ENCODE results near the gene APBB1IP. TPM values are rescaled to one million over a fixed set of nuclear protein-coding genes. Genes with fewer than 3 reads are reported as not detected.

Gene APBB1IP
- total and polyA plus RNA-seq, 2 of the 8 experiments (the other 6 are each of a cell fraction or from before 2014, with no cell fraction given) = 0.05 TPM; not detected in 1

DNA sequence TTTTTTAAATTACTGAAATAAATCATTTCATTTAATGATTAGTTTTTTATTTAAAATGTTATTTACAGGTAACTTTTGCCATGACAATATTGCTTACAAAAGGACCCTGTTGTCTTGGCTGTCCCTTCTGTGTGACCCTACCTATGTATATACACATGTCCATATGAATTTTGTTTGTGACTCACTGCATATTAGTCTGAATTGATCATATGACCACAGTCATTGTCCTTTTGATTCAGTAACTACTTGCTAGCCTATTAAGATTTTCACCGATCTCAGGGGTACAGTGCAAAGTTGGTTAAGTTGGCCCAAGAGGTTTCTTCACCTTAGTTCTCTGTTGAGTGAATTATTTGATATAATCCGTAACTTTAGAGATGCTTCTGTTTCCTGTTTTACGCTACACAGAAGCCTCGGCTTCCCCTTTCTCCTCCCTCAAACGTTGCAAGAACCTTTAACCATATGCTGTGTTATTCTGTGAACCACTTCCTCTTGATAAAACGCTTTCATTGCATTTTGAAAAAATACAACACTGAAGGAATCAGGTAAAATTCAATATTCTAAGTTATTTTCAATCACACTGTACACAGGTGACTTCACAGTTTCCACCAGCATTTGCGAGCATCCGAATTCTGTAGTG, 43.9 kb downstream of the APBB1IP start (continued):
- TF ChIP-seq BACH1 (IDR thresholded peaks at IDR 0.05; ENCODE audit: low read length) (no peak), TEAD4 (IDR thresholded peaks at IDR 0.05; ENCODE audit: low read depth, low read length) (no peak), SP4 (IDR thresholded peaks at IDR 0.05; ENCODE audit: low read length) (no peak), TAF7 (optimal IDR thresholded peaks at IDR 0.05; ENCODE audit: borderline replicate concordance, low read depth, low read length) (no peak), PHF8 (conservative IDR thresholded peaks at IDR 0.05; ENCODE audit: low read depth, low read length) (no peak)
- TF ChIP-seq, protein P1, sequence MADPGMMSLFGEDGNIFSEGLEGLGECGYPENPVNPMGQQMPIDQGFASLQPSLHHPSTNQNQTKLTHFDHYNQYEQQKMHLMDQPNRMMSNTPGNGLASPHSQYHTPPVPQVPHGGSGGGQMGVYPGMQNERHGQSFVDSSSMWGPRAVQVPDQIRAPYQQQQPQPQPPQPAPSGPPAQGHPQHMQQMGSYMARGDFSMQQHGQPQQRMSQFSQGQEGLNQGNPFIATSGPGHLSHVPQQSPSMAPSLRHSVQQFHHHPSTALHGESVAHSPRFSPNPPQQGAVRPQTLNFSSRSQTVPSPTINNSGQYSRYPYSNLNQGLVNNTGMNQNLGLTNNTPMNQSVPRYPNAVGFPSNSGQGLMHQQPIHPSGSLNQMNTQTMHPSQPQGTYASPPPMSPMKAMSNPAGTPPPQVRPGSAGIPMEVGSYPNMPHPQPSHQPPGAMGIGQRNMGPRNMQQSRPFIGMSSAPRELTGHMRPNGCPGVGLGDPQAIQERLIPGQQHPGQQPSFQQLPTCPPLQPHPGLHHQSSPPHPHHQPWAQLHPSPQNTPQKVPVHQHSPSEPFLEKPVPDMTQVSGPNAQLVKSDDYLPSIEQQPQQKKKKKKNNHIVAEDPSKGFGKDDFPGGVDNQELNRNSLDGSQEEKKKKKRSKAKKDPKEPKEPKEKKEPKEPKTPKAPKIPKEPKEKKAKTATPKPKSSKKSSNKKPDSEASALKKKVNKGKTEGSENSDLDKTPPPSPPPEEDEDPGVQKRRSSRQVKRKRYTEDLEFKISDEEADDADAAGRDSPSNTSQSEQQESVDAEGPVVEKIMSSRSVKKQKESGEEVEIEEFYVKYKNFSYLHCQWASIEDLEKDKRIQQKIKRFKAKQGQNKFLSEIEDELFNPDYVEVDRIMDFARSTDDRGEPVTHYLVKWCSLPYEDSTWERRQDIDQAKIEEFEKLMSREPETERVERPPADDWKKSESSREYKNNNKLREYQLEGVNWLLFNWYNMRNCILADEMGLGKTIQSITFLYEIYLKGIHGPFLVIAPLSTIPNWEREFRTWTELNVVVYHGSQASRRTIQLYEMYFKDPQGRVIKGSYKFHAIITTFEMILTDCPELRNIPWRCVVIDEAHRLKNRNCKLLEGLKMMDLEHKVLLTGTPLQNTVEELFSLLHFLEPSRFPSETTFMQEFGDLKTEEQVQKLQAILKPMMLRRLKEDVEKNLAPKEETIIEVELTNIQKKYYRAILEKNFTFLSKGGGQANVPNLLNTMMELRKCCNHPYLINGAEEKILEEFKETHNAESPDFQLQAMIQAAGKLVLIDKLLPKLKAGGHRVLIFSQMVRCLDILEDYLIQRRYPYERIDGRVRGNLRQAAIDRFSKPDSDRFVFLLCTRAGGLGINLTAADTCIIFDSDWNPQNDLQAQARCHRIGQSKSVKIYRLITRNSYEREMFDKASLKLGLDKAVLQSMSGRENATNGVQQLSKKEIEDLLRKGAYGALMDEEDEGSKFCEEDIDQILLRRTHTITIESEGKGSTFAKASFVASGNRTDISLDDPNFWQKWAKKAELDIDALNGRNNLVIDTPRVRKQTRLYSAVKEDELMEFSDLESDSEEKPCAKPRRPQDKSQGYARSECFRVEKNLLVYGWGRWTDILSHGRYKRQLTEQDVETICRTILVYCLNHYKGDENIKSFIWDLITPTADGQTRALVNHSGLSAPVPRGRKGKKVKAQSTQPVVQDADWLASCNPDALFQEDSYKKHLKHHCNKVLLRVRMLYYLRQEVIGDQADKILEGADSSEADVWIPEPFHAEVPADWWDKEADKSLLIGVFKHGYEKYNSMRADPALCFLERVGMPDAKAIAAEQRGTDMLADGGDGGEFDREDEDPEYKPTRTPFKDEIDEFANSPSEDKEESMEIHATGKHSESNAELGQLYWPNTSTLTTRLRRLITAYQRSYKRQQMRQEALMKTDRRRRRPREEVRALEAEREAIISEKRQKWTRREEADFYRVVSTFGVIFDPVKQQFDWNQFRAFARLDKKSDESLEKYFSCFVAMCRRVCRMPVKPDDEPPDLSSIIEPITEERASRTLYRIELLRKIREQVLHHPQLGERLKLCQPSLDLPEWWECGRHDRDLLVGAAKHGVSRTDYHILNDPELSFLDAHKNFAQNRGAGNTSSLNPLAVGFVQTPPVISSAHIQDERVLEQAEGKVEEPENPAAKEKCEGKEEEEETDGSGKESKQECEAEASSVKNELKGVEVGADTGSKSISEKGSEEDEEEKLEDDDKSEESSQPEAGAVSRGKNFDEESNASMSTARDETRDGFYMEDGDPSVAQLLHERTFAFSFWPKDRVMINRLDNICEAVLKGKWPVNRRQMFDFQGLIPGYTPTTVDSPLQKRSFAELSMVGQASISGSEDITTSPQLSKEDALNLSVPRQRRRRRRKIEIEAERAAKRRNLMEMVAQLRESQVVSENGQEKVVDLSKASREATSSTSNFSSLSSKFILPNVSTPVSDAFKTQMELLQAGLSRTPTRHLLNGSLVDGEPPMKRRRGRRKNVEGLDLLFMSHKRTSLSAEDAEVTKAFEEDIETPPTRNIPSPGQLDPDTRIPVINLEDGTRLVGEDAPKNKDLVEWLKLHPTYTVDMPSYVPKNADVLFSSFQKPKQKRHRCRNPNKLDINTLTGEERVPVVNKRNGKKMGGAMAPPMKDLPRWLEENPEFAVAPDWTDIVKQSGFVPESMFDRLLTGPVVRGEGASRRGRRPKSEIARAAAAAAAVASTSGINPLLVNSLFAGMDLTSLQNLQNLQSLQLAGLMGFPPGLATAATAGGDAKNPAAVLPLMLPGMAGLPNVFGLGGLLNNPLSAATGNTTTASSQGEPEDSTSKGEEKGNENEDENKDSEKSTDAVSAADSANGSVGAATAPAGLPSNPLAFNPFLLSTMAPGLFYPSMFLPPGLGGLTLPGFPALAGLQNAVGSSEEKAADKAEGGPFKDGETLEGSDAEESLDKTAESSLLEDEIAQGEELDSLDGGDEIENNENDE (IDR thresholded peaks at IDR 0.05; ENCODE audit: insufficient replicate concordance, low read length) = no peak

All from H1 (cell line).